ENCODE measurements around the gene DENND6B. TPM values are rescaled to one million over a fixed set of nuclear protein-coding genes. Genes with fewer than 3 reads are reported as not detected.
A peak's percentile ranks its signal among the peaks of the same experiment; 100 is the strongest.

The DENND6B gene
- total and polyA plus RNA-seq, 2 of the 13 experiments (the other 11 are each of a cell fraction or from before 2014, with no cell fraction given) = 0.95 to 3.8 TPM

GRCh38 chr22:50314455-50315288, 12.1 kb downstream of the DENND6B start (continued):
- TF ChIP-seq ZNF275 (CRISPR knock-in tag; IDR thresholded peaks at IDR 0.05; ENCODE audit: borderline replicate concordance) (no peak), JDP2 (CRISPR knock-in tag; IDR thresholded peaks at IDR 0.05; ENCODE audit: borderline replicate concordance) (no peak), SP4 (CRISPR knock-in tag; IDR thresholded peaks at IDR 0.05) (peak; percentile 20; the same call in 1 of the 2 replicates), ZNF674 (CRISPR knock-in tag; IDR thresholded peaks at IDR 0.05; ENCODE audit: low read depth) (no peak), ZFP82 (CRISPR knock-in tag; IDR thresholded peaks at IDR 0.05; ENCODE audit: borderline replicate concordance) (no peak), ZNF558 (CRISPR knock-in tag; IDR thresholded peaks at IDR 0.05; ENCODE audit: borderline replicate concordance) (no peak), DMAP1 (CRISPR knock-in tag; IDR thresholded peaks at IDR 0.05) (no peak), SSRP1 (CRISPR knock-in tag; IDR thresholded peaks at IDR 0.05) (no peak), RFX1 (IDR thresholded peaks at IDR 0.05) (no peak), CHD2 (IDR thresholded peaks at IDR 0.05; ENCODE audit: low read depth, low read length) (no peak), BATF2 (CRISPR knock-in tag; IDR thresholded peaks at IDR 0.05) (no peak), ZNF589 (CRISPR knock-in tag; conservative IDR thresholded peaks at IDR 0.05) (no peak), ZNF850 (CRISPR knock-in tag; conservative IDR thresholded peaks at IDR 0.05) (no peak), DPF2 (CRISPR knock-in tag; IDR thresholded peaks at IDR 0.05; ENCODE audit: borderline replicate concordance, low read depth) (0 out of 2 replicates have a peak, but pooled peaks have one; percentile 35), PAXIP1 (CRISPR knock-in tag; conservative IDR thresholded peaks at IDR 0.05) (no peak; the same call in 1 of the 2 replicates), ZIK1 (CRISPR knock-in tag; IDR thresholded peaks at IDR 0.05; ENCODE audit: borderline replicate concordance, low read depth) (no peak), HNF4A (CRISPR knock-in tag; IDR thresholded peaks at IDR 0.05) (no peak), TBP (CRISPR knock-in tag; IDR thresholded peaks at IDR 0.05) (no peak), ZNF749 (CRISPR knock-in tag; IDR thresholded peaks at IDR 0.05; ENCODE audit: borderline replicate concordance) (no peak), RFX5 (IDR thresholded peaks at IDR 0.05; ENCODE audit: low read depth, low read length) (no peak), KLF13 (CRISPR knock-in tag; IDR thresholded peaks at IDR 0.05) (no peak), ZNF24 (IDR thresholded peaks at IDR 0.05) (no peak), ZNF790 (CRISPR knock-in tag; IDR thresholded peaks at IDR 0.05; ENCODE audit: borderline replicate concordance) (no peak), ZNF788 (CRISPR knock-in tag; IDR thresholded peaks at IDR 0.05; ENCODE audit: borderline replicate concordance) (peak; percentile 41; the same call in 1 of the 2 replicates), PAWR (CRISPR knock-in tag; IDR thresholded peaks at IDR 0.05; ENCODE audit: borderline replicate concordance) (no peak), TAF1 (CRISPR knock-in tag; IDR thresholded peaks at IDR 0.05) (no peak)

Data from HepG2 (cell line).